K562 (cell line): ENCODE results near the gene IFI30. TPM values are rescaled to one million over a fixed set of nuclear protein-coding genes. Genes with fewer than 3 reads are reported as not detected.

Experiments
- ATAC-seq: fragments of 200-7000 bp; cut with Tn5 transposase; 3 replicates; pipeline ENCODE4 v1.9.1; 2020; ENCODE audit warnings: moderate library complexity
- BruUV-seq: library from RNA; stranded (reverse); fragments of 400-500 nt; replicated peaks from 2 replicates; lab custom pipeline; 2021; lab: Mats Ljungman, UMichigan
- CTCF ChIA-PET: fragments of 300-600 bp; formaldehyde crosslinking; extraction: SDS; loops from one replicate; lab custom pipeline; 2021; ENCODE audit warnings: low intra/inter-chr PET ratio; lab: Yijun Ruan, JAX
- POLR2A ChIA-PET: fragments of 300-600, 350-650 bp; sonication (Branson Sonifier 250); formaldehyde crosslinking; extraction: SDS; loops from one replicate; lab custom pipeline; 2021; ENCODE audit warnings: antibody characterized with exemption, inconsistent platforms; lab: Yijun Ruan, JAX
- DNase-seq, 4 experiments: peaks; one replicate each; pipeline versions ENCODE4 v3.0.0 to v3.0.0-alpha.2; 2011 to 2018; ENCODE audit warnings: low spot score in 3 of 4, mixed read lengths in 3 of 4; ENCODE audit errors: extremely low read depth in 1 of 4
- FAIRE-seq: peaks from 2 replicates; lab custom pipeline; 2011; peaks lifted over from hg19 to GRCh38; lab: Jason Lieb, UNC
- H2AFZ ChIP-seq: 2 replicates; pipeline ENCODE4 v1.6.0; 2011; ENCODE audit warnings: low read depth, low read length, control low read depth, inconsistent platforms
- H3K27ac ChIP-seq: fragments of 200-600 bp; 3 replicates; pipeline ENCODE4 v1.8.0; 2011; ENCODE audit warnings: low read depth, mild to moderate bottlenecking, control low read depth, inconsistent platforms, low read length, moderate library complexity, mixed read lengths; ENCODE audit errors: extremely low read depth
- H3K27me3 ChIP-seq, 2 experiments: fragments of 300-600 bp in 1 of 2; 2 replicates in 1 of 2; 3 replicates in 1 of 2; pipeline versions ENCODE4 v1.6.0 to v1.8.0; 2011; ENCODE audit warnings: inconsistent platforms in 2 of 2, low read length in 2 of 2, mild to moderate bottlenecking in 1 of 2, mixed read lengths in 1 of 2, moderate library complexity in 1 of 2; ENCODE audit not compliant: control insufficient read depth in 2 of 2, insufficient read depth in 2 of 2
- H3K36me3 ChIP-seq: fragments of 300-600 bp; 3 replicates; pipeline ENCODE4 v1.8.0; 2011; ENCODE audit warnings: mild to moderate bottlenecking, low read length, inconsistent platforms; ENCODE audit not compliant: control insufficient read depth, insufficient read depth
- H3K4me1 ChIP-seq, 2 experiments: fragments of 200-600 bp in 1 of 2; replicated peaks in 1 of 2; 2 replicates in 1 of 2; 3 replicates in 1 of 2; pipeline versions ENCODE4 v1.5.1 to v1.8.0; 2011; ENCODE audit warnings: inconsistent platforms in 2 of 2, low read length in 2 of 2, mild to moderate bottlenecking in 1 of 2, mixed read lengths in 1 of 2, moderate library complexity in 1 of 2; ENCODE audit not compliant: control insufficient read depth in 2 of 2, insufficient read depth in 2 of 2
- H3K4me2 ChIP-seq: 2 replicates; pipeline ENCODE4 v1.6.1; 2011; ENCODE audit warnings: low read length, control low read depth, inconsistent platforms, mixed read lengths; ENCODE audit not compliant: insufficient read depth
- H3K4me3 ChIP-seq: fragments of 200-600 bp; sonication (generic), shearing (Covaris generic); 2 replicates; pipeline ENCODE4 v1.5.1; 2016; ENCODE audit warnings: control low read depth, inconsistent platforms
- H3K79me2 ChIP-seq: fragments of 200-600 bp; 3 replicates; pipeline ENCODE4 v1.8.0; 2011; ENCODE audit warnings: low read length, inconsistent platforms; ENCODE audit not compliant: control insufficient read depth, insufficient read depth
- H3K9ac ChIP-seq, 2 experiments: 2 replicates each; pipeline versions ENCODE4 v1.6.0 to v1.6.1; 2011; ENCODE audit warnings: low read depth in 2 of 2, low read length in 2 of 2, control low read depth in 1 of 2, inconsistent platforms in 1 of 2, mild to moderate bottlenecking in 1 of 2, mixed read lengths in 1 of 2; ENCODE audit not compliant: insufficient read depth in 1 of 2
- H3K9me1 ChIP-seq: one replicate; pipeline ENCODE4 v1.6.0; 2011; ENCODE audit warnings: inconsistent platforms, mild to moderate bottlenecking, low read length, moderate library complexity; ENCODE audit not compliant: control insufficient read depth, insufficient read depth
- H3K9me3 ChIP-seq: replicated peaks from 2 replicates; pipeline ENCODE4 v1.5.1; 2011; ENCODE audit warnings: low read depth, low read length, inconsistent platforms; ENCODE audit not compliant: control insufficient read depth, insufficient read depth
- H4K20me1 ChIP-seq: replicated peaks from 2 replicates; pipeline ENCODE4 v1.6.1; 2011; ENCODE audit warnings: low read length, inconsistent platforms, mixed read lengths; ENCODE audit not compliant: control insufficient read depth, insufficient read depth
- ARID2 ChIP-seq: fragments of 450-650 bp; IDR thresholded peaks from 2 replicates; pipeline ENCODE4 v1.6.1; 2017; ENCODE audit warnings: antibody characterized with exemption, mild to moderate bottlenecking
- BCOR ChIP-seq: fragments of 450-650 bp; IDR thresholded peaks from 2 replicates; pipeline ENCODE4 v1.6.1; 2016
- CHD1 ChIP-seq: fragments of 200-600 bp; sonication (generic); IDR thresholded peaks from one replicate; pipeline ENCODE4 v1.6.1; 2012; ENCODE audit warnings: mild to moderate bottlenecking, moderate library complexity, low read length, inconsistent platforms
- HEY1 ChIP-seq: fragments of 250-450 bp; sonication (Bioruptor Pico); IDR thresholded peaks from 2 replicates; pipeline ENCODE4 v1.5.0; 2020; ENCODE audit warnings: mild to moderate bottlenecking, moderate library complexity, borderline replicate concordance
- SMC3 ChIP-seq: conservative IDR thresholded peaks from 2 replicates; pipeline ENCODE4 v1.6.1; 2011; ENCODE audit warnings: low read depth, low read length, improper control_type of control experiment; ENCODE audit not compliant: insufficient read depth
- SREBF2 ChIP-seq: sonication (generic); formaldehyde crosslinking; IDR thresholded peaks from 2 replicates; pipeline ENCODE4 v1.4.0; 2020; ENCODE audit warnings: mild to moderate bottlenecking, missing genetic modification reagents
- STAG1 ChIP-seq: sonication (generic); formaldehyde crosslinking; IDR thresholded peaks from 2 replicates; pipeline ENCODE4 v1.5.0; 2020; ENCODE audit warnings: missing genetic modification reagents, borderline replicate concordance
- ZBTB7A ChIP-seq: IDR thresholded peaks from 2 replicates; pipeline ENCODE4 v1.6.1; 2011; ENCODE audit warnings: low read depth, mild to moderate bottlenecking, low read length, moderate library complexity, borderline replicate concordance; ENCODE audit not compliant: control insufficient read depth
- ZFP36 ChIP-seq: fragments of 150-350 bp; IDR thresholded peaks from 2 replicates; pipeline ENCODE4 v1.6.1; 2018; ENCODE audit warnings: low read length, low read depth; ENCODE audit not compliant: partially characterized antibody
- ZNF143 ChIP-seq: sonication (generic); formaldehyde crosslinking; IDR thresholded peaks from 2 replicates; pipeline ENCODE4 v1.9.0; 2022; ENCODE audit warnings: mild to moderate bottlenecking, missing genetic modification reagents
- WGBS: fragments of 100-300 bp; shearing (Covaris generic); methylation state at CpG from one replicate; pipeline ENCODE4 v1.1.6; 2016; ENCODE audit warnings: low coverage, mixed read lengths; ENCODE audit not compliant: insufficient coverage; ENCODE audit errors: missing lambda C conversion rate; 5-methylcytosine and 5-hydroxymethylcytosine counted together
- in situ Hi-C: fragments of 300-500 bp; cut with MboI; formaldehyde crosslinking; loops from 4 replicates; pipeline ENCODE4 v1.15.0; 2018; ENCODE audit warnings: inconsistent platforms, mixed read lengths
- intact Hi-C: fragments of 100-400 bp; cut with micrococcal nuclease; formaldehyde crosslinking; loops from 2 replicates; pipeline ENCODE4 v1.14.2; 2022
- polyA plus RNA-seq, 8 experiments: library from polyadenylated mRNA; depleted of rRNA in 4 of 8; stranded (reverse) in 5 of 8; unstranded in 3 of 8; fragments of >200 nt; fragmentation: Nextera tagmentation in 2 of 8; fragmentation: Illumina TruSeq in 1 of 8; extraction: Ambion mirVana in 2 of 8; extraction: Trizol in 1 of 8; gene quantifications; 2 replicates each; pipeline versions ENCODE4 v1.2.1 to v1.2.3, GENCODE V29; 2011 to 2014; ENCODE audit warnings: inconsistent platforms in 1 of 8, missing spikeins in 1 of 8
- total RNA-seq, 7 experiments: library from RNA; depleted of rRNA in 6 of 7; stranded (reverse); fragments of >200 nt in 6 of 7; fragmentation: Illumina TruSeq in 2 of 7; extraction: Trizol in 2 of 7; gene quantifications; 2 replicates each; pipeline versions ENCODE4 v1.2.1 to v1.2.3, GENCODE V29; 2011 to 2021; ENCODE audit warnings: low replicate concordance in 1 of 7
- TF ChIP-seq, protein P1 (sequence below), 3 experiments: IDR thresholded peaks in 2 of 3; conservative IDR thresholded peaks in 1 of 3; 2 replicates each; pipeline ENCODE4 v1.5.1; 2011 to 2012; ENCODE audit warnings: low read length in 3 of 3, mild to moderate bottlenecking in 3 of 3, control low read depth in 2 of 3, improper control_type of control experiment in 1 of 3, inconsistent platforms in 1 of 3, low read depth in 1 of 3, mixed read lengths in 1 of 3, moderate library complexity in 1 of 3; ENCODE audit not compliant: insufficient read depth in 2 of 3

Gene IFI30
- total and polyA plus RNA-seq, 9 of the 15 experiments (the other 6 are each of a cell fraction or from before 2014, with no cell fraction given), result 63.7 to 430 (median 109) TPM

GRCh38 chr19:18167975-18168645, 5.5 kb upstream of the IFI30 start:
- ATAC-seq, result peak; percentile 94
- 64% methylated on average over 14 of the region's 14 CpGs for WGBS
- no TSS peak for BruUV-seq
- in situ Hi-C loops, result loop anchor here (10.0 kb wide), 1 partner anchor 163 kb away; the partner anchor contains the start of gene ARRDC2
- intact Hi-C loops, result loop anchor here (1.0 to 10.0 kb wide), 2 partner anchors 55 to 163 kb away; partner anchors contain the start of gene ARRDC2
- no peaks in the 10 kb centered on the region for H3K9me1 ChIP-seq
- H3K4me1 ChIP-seq, result peaks cover 4 to 13% of the 10 kb centered on the region in 2 experiments; a peak in 4 of 5 replicates
- DNase-seq, result peak; percentile 67 to 84 (median 80)
- peaks cover 64% of the 10 kb centered on the region; the same call in 2 of the 3 replicates for H3K36me3 ChIP-seq
- peak; percentile 89 for FAIRE-seq
- H3K27me3 ChIP-seq, result no peaks in the 10 kb centered on the region
- H3K27ac ChIP-seq, result no peak overlapping the region
- POLR2A ChIA-PET, result interaction anchor here (0.6 to 1.0 kb wide), 4 partner anchors 17 to 1556 kb away, joined by 3 to 5 read pairs (median 3); no protein-coding TSS in a partner anchor
- no peak overlapping the region for H3K4me3 ChIP-seq
- 0 out of 2 replicates have a peak, but pooled peaks cover 4% of the 10 kb centered on the region for H4K20me1 ChIP-seq
- no peak overlapping the region for H3K9ac ChIP-seq
- no peak overlapping the region for H2AFZ ChIP-seq
- H3K9me3 ChIP-seq, result no peaks in the 10 kb centered on the region
- H3K79me2 ChIP-seq, result no peaks in the 10 kb centered on the region
- no peak overlapping the region for H3K4me2 ChIP-seq
- CTCF ChIA-PET, result interaction anchor here (0.6 to 2.2 kb wide), 5 partner anchors 11 to 161 kb away, joined by 3 to 13 read pairs (median 3); no protein-coding TSS in a partner anchor
- TF ChIP-seq SREBF2 (CRISPR knock-in tag), result no peak
- TF ChIP-seq ZFP36, result peak; percentile 90
- peak; percentile 75 for TF ChIP-seq SMC3
- TF ChIP-seq STAG1 (CRISPR knock-in tag), result peak; percentile 50; the same call in 1 of the 2 replicates
- TF ChIP-seq ARID2, result no peak
- TF ChIP-seq ZBTB7A, result peak; percentile 70
- no peak for TF ChIP-seq HEY1 (CRISPR knock-in tag)
- TF ChIP-seq, protein P1, sequence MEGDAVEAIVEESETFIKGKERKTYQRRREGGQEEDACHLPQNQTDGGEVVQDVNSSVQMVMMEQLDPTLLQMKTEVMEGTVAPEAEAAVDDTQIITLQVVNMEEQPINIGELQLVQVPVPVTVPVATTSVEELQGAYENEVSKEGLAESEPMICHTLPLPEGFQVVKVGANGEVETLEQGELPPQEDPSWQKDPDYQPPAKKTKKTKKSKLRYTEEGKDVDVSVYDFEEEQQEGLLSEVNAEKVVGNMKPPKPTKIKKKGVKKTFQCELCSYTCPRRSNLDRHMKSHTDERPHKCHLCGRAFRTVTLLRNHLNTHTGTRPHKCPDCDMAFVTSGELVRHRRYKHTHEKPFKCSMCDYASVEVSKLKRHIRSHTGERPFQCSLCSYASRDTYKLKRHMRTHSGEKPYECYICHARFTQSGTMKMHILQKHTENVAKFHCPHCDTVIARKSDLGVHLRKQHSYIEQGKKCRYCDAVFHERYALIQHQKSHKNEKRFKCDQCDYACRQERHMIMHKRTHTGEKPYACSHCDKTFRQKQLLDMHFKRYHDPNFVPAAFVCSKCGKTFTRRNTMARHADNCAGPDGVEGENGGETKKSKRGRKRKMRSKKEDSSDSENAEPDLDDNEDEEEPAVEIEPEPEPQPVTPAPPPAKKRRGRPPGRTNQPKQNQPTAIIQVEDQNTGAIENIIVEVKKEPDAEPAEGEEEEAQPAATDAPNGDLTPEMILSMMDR (IDR thresholded peaks at IDR 0.05 in 2 of 3, conservative IDR thresholded peaks at IDR 0.05 in 1 of 3; ENCODE audit: insufficient read depth in 2 of 3, low read depth in 1 of 3, low read length in 3 of 3), result peak; percentile 84 to 87 (median 85)
- peak; percentile 77; the same call in 1 of the 2 replicates for TF ChIP-seq BCOR
- no peak for TF ChIP-seq CHD1
- TF ChIP-seq ZNF143 (CRISPR knock-in tag), result peak; percentile 70
